ENCODE data around the gene ECE1. TPM values are rescaled to one million over a fixed set of nuclear protein-coding genes. Genes with fewer than 3 reads are reported as not detected.

Gene ECE1
- total and polyA plus RNA-seq, 9 of the 15 experiments (the other 6 are each of a cell fraction or from before 2014, with no cell fraction given) = 0.56 to 34.8 (median 11.0) TPM

GRCh38 chr1:21262293-21263051, 27.8 kb downstream of the ECE1 start (continued):
- TF ChIP-seq CEBPZ (IDR thresholded peaks at IDR 0.05; ENCODE audit: borderline replicate concordance, low read depth, low read length) (no peak), GTF2F1 (IDR thresholded peaks at IDR 0.05; ENCODE audit: low read depth, low read length) (no peak), MAX (CRISPR knock-in tag; IDR thresholded peaks at IDR 0.05) (peak; percentile 48; the same call in 1 of the 2 replicates), NR2C1 (IDR thresholded peaks at IDR 0.05) (no peak), NR2C1 (tag; IDR thresholded peaks at IDR 0.05) (0 out of 2 replicates have a peak, but pooled peaks have one; percentile 24)
